ENCODE results near the gene NIT2. TPM values are rescaled to one million over a fixed set of nuclear protein-coding genes. Genes with fewer than 3 reads are reported as not detected.

Gene NIT2
- total RNA-seq, 1 donor from 2014 or later: 22.3 TPM

DNA sequence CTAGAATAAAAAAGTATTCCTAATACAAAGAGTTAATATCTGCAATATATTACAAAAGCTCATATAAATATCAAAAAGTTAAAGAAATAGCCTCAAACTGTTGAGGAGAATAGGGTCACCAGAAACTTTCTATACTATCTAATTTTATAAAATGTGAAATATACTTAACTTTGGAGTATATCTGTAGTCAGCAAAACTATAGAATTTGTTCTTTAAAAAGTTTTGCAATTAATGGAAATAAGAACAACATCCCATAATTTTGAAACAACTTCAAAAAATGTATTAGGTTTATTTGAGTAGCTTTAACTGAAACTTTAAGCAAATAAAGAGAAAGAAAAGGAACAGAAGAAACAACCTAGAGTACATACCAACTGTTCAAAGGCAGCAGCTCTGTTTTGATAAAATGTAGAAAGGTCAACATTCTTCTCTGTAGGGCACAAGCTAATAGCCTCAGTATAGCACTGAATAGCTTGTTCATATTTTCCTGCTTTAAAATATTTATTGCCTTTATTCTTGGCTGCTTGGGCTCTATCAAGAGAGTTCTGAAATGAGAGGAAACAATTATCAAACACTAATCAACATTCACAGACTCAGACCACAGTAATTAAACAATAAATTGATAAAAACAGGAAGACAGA is 52.0 kb downstream of the NIT2 start:
- peaks cover 1% of the 10 kb centered on the region for H3K27me3 Mint-ChIP-seq (ENCODE audit: unreplicated experiment)
- H3K36me3 Mint-ChIP-seq (ENCODE audit: low read depth, unreplicated experiment): peaks cover 18% of the 10 kb centered on the region
- TF ChIP-seq, protein P1, sequence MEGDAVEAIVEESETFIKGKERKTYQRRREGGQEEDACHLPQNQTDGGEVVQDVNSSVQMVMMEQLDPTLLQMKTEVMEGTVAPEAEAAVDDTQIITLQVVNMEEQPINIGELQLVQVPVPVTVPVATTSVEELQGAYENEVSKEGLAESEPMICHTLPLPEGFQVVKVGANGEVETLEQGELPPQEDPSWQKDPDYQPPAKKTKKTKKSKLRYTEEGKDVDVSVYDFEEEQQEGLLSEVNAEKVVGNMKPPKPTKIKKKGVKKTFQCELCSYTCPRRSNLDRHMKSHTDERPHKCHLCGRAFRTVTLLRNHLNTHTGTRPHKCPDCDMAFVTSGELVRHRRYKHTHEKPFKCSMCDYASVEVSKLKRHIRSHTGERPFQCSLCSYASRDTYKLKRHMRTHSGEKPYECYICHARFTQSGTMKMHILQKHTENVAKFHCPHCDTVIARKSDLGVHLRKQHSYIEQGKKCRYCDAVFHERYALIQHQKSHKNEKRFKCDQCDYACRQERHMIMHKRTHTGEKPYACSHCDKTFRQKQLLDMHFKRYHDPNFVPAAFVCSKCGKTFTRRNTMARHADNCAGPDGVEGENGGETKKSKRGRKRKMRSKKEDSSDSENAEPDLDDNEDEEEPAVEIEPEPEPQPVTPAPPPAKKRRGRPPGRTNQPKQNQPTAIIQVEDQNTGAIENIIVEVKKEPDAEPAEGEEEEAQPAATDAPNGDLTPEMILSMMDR (IDR thresholded peaks at IDR 0.05; ENCODE audit: unreplicated experiment): no peak
- no peak overlapping the region for H3K4me3 Mint-ChIP-seq (ENCODE audit: unreplicated experiment)
- H3K9me3 Mint-ChIP-seq (ENCODE audit: unreplicated experiment): no peaks in the 10 kb centered on the region
- DNase-seq (ENCODE audit: low spot score): no peak
- H3K27ac Mint-ChIP-seq (ENCODE audit: unreplicated experiment): no peak overlapping the region
- no peaks in the 10 kb centered on the region for H3K4me1 Mint-ChIP-seq (ENCODE audit: unreplicated experiment)

DNA sequence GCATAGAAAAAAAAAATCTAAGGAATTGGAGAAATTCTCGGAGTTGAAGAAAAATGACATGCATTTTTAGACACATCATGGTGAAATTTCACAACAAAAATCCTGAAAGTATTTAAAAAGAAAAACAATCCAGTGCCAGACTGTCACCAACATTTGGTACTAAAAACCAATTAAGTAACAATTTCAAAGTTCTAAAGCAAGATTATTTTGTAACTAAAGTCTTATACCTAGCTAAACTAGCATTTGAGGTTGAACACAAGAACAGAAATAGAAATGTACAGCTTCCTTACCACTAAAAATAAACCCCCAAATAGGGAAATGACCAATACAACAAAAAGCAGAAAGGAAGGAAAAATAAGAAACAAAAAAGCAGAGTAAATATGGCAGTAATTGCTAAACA is 54.5 kb downstream of the NIT2 start:
- TF ChIP-seq, protein P1 (IDR thresholded peaks at IDR 0.05; ENCODE audit: unreplicated experiment): no peak
- H3K36me3 Mint-ChIP-seq (ENCODE audit: low read depth, unreplicated experiment): peaks cover 18% of the 10 kb centered on the region
- no peaks in the 10 kb centered on the region for H3K9me3 Mint-ChIP-seq (ENCODE audit: unreplicated experiment)
- H3K27me3 Mint-ChIP-seq (ENCODE audit: unreplicated experiment): peaks cover 1% of the 10 kb centered on the region
- no peak overlapping the region for H3K27ac Mint-ChIP-seq (ENCODE audit: unreplicated experiment)
- DNase-seq (ENCODE audit: low spot score): no peak
- peaks cover 5% of the 10 kb centered on the region for H3K4me1 Mint-ChIP-seq (ENCODE audit: unreplicated experiment)
- H3K4me3 Mint-ChIP-seq (ENCODE audit: unreplicated experiment): no peak overlapping the region

DNA sequence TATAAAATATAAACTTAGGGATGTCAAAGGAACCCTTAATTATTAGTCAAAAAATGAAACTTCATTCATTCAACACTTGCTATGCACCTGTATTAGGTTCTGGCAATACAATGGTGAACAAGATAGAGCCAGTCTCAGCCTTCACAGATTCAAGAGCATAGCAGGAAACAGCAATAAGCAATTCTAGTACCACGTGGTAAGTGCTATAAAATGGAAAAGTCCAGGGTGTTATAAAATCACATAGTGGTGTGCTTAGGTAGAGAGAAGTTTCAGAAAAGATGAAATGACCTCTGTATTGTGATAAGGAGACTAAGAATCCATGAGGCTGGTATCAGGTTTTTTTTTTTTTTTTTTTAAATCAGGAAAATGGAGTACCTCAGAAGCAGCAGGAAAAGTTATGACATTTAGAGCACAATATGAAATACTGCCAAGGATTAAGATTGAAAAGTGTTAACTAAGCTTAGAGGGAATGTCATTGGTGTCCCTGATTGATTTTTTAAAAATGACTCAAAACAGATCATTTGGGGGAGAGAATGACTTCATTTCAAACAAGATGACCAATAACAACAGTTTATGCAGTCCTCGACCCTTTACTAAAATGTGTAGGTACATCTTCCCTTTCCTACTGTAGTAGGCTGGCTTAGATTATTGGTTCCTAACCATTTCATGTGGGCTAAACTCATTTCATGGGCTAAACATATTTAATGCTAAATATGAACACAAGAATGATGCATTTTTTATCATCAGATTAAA is 61.3 kb downstream of the NIT2 start:
- H3K4me3 Mint-ChIP-seq (ENCODE audit: unreplicated experiment): no peak overlapping the region
- no peak for DNase-seq (ENCODE audit: low spot score)
- TF ChIP-seq, protein P1 (IDR thresholded peaks at IDR 0.05; ENCODE audit: unreplicated experiment): no peak
- H3K36me3 Mint-ChIP-seq (ENCODE audit: low read depth, unreplicated experiment): no peaks in the 10 kb centered on the region
- peaks cover 8% of the 10 kb centered on the region for H3K27me3 Mint-ChIP-seq (ENCODE audit: unreplicated experiment)
- peaks cover 17% of the 10 kb centered on the region for H3K4me1 Mint-ChIP-seq (ENCODE audit: unreplicated experiment)
- H3K27ac Mint-ChIP-seq (ENCODE audit: unreplicated experiment): no peak overlapping the region
- no peaks in the 10 kb centered on the region for H3K9me3 Mint-ChIP-seq (ENCODE audit: unreplicated experiment)

DNA sequence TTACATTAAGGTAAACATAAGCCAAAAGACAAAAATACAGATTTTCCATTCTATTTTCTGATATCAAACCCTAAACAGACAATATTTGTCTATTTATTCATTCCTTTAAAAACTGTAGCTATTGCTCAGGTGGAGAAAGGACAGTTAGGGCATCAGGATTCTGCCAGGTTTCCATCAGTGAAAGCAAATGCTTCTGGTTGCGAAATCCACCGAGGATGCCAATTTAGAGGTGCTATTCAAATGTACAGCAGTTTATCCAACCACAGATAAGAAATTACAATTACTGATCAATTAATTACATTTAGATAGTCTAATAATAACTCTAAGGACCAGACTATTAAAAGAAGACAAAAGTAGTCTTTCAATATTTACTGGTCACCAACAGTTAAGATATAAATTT is 62.4 kb downstream of the NIT2 start:
- Mint-ChIP-seq H3K27ac (ENCODE audit: unreplicated experiment) (no peak overlapping the region), H3K27me3 (ENCODE audit: unreplicated experiment) (peaks cover 15% of the 10 kb centered on the region), H3K36me3 (ENCODE audit: low read depth, unreplicated experiment) (no peaks in the 10 kb centered on the region), H3K4me3 (ENCODE audit: unreplicated experiment) (no peak overlapping the region), H3K9me3 (ENCODE audit: unreplicated experiment) (no peaks in the 10 kb centered on the region), H3K4me1 (ENCODE audit: unreplicated experiment) (peaks cover 17% of the 10 kb centered on the region)
- DNase-seq (ENCODE audit: low spot score): no peak
- TF ChIP-seq, protein P1 (IDR thresholded peaks at IDR 0.05; ENCODE audit: unreplicated experiment): no peak

Data from endothelial cell (in vitro differentiated cells).